ENCODE results near the gene CCDC85C.

DNA sequence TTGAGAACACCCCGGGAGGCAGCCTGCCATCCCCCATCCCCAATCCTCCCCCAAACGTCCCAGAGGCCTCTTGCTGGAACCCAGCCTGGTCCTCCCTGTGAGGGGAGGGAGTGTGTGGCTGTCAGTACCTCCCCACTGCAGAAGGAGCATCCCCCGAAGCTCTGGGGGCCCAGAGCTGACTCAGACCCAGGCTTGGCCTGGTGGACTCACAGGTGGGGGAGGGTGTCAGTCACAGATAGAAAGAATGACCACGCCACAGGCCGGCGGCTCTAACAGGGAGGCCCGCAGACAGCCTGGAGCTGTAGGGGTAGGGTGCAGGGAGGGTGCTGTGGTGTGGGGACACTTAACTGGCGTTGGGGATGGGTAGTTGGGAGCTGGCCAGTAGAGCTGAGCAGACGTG, 46.2 kb upstream of the CCDC85C start:
- TF ChIP-seq, protein P1, sequence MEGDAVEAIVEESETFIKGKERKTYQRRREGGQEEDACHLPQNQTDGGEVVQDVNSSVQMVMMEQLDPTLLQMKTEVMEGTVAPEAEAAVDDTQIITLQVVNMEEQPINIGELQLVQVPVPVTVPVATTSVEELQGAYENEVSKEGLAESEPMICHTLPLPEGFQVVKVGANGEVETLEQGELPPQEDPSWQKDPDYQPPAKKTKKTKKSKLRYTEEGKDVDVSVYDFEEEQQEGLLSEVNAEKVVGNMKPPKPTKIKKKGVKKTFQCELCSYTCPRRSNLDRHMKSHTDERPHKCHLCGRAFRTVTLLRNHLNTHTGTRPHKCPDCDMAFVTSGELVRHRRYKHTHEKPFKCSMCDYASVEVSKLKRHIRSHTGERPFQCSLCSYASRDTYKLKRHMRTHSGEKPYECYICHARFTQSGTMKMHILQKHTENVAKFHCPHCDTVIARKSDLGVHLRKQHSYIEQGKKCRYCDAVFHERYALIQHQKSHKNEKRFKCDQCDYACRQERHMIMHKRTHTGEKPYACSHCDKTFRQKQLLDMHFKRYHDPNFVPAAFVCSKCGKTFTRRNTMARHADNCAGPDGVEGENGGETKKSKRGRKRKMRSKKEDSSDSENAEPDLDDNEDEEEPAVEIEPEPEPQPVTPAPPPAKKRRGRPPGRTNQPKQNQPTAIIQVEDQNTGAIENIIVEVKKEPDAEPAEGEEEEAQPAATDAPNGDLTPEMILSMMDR (conservative IDR thresholded peaks at IDR 0.05; ENCODE audit: low read depth, low read length) = no peak
- TF ChIP-seq EZH2 (IDR thresholded peaks at IDR 0.05; ENCODE audit: low read length, unreplicated experiment) = no peak

Measured in PC-3 (cell line).